Measurements from ENCODE around the gene MRGPRD. TPM values are rescaled to one million over a fixed set of nuclear protein-coding genes. Genes with fewer than 3 reads are reported as not detected.
"Not testable (repeated sequence)": the region's sequence is repeated elsewhere in the genome, so short reads cannot be mapped to it uniquely, and the experiment has no call there.

MRGPRD gene
- polyA plus RNA-seq, 12 donors, result 0.12 to 0.48 (median 0.25) TPM; not detected in 6

DNA sequence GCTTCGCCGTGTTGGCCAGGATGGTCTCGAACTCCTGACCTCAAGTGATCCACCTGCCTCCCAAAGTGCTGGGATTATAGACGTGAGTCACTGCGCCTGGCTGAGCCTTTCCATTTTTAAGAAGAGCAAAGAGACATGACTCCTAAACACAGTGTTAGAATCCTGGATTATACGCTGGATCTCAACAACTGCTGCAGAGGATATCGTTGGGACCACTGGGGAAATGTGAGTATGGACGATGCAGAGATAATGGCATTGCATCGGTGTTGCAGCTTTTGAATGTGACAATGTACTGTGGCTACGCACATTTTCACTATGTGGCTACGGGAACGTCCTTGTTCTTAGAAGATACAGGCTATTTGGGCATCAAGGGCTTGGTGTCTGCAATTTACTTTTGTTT lies 26.0 kb upstream of the MRGPRD start:
- no peak for DNase-seq

DNA sequence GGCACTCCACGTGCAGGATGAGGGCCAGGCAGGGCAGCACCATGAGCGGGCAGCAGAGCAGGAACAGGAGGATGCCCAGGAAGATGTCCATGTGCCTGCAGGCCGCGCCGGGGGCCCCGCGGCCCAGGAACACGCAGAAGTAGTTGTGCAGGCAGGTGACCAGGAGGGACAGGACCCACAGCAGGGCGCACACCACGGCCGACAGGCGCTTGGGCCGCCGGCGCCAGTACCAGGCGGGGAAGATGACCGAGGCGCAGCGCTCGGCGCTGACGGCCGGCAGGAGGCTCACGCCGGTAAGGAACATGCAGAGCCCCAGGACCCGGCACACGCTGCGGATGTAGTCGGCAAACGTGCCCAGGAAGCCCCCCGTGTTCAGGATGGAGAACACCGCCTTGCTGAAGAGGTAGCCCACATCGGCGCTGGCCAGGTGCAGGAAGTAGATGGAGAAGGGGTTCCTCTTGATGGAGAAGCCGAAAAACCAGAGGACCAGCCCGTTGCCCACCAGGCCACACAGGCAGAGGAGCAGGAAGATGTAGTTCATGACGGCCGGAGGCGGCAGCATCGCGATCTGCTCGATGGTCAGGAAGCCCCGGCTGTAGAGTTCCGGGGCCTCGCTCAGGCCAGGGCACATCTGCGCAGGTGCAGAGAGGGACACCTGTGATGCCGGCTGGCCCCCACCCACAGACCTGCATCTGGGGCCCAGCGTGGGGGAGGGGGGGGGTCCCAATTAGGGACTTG lies 25.0 kb upstream of the MRGPRD start:
- no peak for DNase-seq

DNA sequence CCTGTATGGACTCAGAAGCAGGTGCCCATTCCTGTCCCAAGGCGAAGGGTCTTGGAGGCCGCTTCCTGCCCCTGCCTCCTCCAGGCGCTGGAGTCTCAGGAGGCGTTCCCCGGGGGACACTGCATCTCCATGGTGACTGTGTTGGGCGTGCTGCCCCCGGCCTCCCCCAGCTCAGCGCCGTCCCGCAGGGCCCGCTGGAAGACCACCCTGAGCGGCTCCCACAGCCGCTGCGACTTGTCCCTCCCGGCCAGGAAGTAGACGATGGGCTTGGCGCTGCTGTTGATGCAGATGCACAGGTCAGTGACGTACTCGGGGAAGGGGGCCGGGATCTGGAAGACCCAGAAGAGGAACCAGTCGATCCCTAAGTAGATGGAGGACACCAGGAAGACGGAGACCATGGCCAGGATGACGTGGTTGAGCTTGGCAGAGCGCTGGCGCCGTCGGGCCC lies 24.4 kb upstream of the MRGPRD start:
- no peak for DNase-seq

DNA sequence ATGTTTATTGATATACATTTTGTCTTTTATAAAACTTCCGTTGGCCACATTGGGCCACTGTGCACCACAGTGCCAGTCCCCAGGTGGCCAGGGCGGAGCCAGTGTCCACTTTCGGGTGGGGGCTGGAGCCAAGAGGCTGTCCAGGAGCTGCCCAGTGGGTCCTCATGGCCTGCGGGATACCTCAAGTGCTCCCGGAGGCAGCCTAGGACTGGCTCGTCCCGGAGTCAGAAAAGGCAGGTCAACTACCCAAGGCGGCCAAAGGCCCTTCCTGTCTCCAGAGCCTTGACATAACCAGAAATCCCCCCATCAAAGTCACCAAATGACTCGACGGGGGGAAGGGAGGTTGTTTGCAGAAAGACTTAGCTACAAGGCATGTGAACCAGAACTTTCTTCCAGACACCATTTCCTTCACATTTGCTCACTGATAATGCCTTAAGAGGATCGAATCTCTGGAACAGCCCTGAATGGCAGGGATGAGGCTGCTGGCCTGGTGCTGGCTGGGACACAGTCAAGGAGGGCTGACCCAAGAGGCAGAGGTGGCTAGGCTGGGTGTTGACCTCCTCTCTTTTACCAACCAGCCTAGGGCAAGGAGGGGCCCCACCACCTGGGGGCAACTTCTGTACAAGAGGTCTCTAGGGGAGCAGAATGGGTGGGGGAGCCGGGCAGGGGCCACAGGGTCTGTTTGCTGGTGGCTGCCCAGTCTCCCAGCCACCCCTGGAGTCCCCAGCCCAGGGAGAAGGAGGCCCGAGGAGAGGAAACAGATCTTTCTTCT lies 23.8 kb upstream of the MRGPRD start:
- DNase-seq, result no peak

DNA sequence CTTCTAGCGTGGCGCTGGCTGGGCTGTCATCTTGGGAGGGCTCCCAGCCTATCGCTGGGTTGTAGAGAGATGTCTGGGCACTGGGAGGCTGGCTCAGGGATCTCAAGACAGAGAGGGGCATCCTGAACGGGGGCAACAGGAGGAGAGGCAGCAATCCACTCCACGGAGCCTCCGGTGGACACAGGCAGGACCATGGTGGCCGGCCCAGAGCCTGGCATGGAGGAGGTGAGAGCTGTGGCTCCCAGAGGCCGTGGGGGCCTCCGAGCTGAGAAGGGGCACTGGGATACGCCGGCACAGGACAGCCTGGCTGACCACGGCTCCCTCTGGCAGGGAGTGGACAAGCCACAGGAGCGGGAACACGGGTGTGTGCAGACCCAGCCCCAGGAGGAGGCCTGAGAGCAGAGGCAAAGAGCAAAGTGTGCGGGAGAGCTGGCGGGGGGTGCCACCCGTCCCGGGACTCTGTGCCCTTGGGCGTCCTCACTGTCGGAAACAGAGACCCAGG lies 23.1 kb upstream of the MRGPRD start:
- DNase-seq, result no peak

DNA sequence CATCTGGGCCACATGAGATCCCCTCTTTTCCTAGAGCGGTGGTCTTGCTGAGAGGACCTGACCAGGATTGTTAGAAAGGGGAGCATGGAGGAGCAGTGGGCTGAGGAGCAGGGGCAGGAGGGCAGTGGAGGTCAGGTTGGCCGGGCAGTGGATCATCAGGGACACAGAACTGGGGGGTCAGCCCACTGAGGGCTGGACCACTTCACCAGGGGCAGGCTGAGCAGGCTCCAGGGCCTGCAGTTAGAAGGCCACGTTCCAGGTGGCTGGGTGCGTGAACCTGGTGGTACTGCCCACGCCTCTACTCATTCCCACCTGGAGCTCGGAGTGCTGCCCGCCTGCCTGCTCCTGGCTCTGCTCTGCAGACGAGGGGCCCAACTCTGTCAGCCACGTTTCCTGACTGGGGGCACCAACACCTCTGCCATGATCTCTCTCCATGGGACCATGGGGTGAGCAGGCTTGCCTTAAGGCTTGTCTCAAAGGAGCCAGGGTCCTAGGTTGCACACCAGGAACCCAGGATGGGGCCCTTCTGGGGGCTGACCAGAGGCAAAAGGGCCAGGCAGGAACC lies 22.6 kb upstream of the MRGPRD start:
- DNase-seq, result no peak

DNA sequence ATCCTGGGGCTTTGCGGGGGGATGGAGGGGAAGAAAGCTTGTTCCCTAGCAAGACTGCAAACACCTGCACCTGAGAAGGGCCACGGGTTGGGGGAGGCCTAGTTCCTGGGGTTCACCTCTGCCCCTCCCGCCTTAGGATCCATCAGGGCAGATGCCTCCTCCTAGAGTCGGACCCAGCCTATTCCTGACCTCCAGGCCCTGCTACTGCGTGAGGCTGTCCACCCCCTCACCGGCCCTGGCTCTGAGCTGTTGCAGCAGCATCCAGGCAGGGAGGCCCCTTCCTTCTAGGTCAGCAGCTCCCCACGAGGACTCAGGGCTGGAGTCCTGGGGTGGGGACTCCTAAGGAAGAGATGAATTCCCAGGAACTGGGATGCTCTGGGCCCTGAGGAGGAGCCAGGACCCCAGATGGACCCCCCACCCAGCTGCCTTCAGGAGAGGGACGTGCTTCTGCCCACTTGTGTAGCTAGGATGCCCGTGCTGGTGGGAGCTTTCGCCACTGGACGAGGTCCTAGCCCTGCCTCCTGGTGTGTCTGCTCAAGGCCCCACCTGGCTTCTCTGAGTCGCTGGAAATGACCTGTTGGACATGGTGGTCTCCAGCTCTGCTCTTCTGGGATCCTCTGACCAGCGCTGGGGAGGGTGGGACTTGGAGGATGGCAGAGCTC lies 21.9 kb upstream of the MRGPRD start:
- no peak for DNase-seq

DNA sequence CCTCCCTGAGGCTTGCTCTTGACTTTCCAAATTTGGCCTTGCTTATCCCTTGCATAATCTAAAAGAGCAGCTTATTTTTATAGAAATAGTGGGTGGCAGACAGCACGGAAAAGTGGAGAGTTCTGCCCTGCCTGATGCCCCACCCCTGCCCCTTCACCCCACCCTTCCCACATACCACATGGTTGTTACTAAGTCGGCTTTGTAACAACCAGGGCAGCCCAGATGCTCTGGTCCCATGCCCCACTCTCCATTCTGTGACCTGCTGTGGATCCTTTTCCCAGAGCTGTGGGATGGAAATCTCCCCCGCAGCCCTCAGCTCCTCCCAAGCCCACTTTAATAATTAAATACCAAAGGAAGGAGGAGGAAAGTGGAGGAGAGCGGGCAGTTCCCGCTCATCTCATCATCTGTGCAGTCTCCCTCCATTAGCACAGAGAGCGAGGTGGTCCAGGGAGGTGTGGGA lies 21.4 kb upstream of the MRGPRD start:
- no peak for DNase-seq

DNA sequence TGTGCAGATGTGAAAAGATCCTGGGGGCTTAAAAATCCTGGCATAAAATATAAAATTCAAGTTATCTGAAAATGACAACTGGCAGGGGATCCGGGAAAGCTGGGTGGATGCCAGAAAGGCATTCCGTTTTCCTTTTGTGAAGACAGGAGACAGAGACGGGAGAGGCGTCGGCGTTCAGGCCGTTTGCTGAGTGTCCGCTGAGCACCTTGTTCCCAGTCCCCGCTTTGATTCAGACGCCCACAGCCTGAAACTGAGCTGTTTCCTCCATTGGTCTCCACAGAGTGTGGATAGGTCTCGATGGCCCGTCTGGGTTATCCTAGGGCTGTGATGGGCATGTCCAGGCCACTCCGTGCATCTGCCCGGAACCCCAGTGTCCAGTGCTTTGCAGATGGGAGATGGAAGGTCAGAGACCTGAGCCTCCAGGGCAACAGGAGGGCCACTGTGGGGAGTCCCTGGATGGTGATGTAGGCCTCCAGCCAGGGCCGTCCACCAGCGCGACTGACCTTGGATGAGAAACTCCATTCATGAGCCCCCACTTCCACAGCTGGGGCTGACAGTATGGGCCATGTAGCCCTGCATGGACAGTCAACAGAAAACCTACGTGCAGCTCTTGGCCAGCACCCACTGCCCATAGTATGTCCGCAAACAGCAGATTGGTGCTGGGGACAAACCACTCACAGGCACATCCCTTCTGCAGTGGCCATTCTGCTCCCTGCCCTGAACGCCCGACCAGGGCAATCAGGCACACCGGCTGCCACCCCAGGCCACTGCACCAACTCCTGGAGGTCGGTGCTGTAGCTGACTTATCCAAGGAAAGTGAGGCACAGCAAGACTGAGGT lies 20.7 kb upstream of the MRGPRD start:
- DNase-seq, result no peak

DNA sequence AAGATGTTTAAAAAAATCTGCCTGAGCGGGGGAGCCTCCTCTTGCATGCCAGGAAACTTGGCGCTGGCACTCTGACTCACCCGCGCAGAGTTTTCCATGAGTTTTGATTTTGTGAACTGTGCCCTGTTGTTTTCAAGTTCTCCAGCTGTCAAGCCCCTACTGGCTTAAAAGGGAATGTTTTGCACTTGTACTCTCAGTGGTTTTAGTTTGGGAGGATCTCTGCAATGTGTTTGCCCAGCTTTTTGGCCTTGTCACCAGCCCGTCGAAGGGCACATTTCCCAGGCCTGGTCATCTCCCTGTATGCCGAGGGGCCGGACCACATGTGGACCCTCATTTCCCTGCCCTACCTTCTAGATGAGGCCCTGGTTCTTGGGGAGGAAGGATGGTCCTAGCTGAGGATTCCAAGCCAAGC lies 20.1 kb upstream of the MRGPRD start:
- peak; percentile 67 for DNase-seq

DNA sequence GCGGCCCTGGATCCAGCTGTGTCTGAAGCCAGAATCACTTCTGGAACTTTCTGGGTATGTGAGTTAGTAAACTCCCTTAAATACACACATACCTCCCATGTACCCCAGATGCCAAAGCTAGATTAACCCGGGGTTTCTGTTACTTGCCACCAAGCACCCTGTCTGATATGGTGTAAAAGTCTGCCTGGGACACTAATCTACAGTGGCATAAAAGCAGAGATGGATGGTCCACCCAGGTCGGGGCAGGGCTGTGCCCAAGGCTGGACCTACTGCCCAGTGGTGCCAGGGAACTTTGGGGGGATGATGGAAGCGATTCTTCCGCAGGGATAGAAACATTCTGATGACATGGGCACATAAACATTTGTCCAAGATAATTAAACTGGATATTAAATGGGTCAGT lies 19.6 kb upstream of the MRGPRD start:
- DNase-seq, result no peak

DNA sequence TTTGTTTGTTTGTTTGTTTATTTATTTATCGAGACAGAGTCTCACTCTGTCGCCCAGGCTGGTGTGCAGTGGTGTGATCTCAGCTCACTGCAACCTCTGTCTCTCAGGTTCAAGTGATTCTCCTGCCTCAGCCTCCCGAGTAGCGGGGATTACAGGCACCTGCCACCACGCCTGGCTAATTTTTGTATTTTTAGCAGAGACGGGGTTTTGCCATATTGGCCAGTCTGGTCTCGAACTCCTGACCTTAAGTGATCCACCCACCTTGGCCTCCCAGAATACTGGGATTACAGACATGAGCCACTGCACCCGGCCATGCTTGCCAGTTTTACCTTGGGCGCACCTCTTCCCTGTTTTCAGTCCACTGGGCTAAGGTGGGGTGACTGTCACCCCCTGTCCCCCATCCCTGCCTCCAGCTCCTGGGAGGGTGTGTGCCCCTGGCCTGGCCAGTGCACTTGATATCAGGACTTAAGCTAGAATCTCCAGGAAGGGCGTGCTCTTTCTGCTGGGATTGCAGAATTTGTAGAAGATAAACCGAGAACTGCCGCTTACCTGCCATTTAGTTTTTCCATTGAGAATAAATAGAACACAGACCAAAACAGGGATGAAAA lies 19.1 kb upstream of the MRGPRD start:
- not testable (repeated sequence) for DNase-seq

DNA sequence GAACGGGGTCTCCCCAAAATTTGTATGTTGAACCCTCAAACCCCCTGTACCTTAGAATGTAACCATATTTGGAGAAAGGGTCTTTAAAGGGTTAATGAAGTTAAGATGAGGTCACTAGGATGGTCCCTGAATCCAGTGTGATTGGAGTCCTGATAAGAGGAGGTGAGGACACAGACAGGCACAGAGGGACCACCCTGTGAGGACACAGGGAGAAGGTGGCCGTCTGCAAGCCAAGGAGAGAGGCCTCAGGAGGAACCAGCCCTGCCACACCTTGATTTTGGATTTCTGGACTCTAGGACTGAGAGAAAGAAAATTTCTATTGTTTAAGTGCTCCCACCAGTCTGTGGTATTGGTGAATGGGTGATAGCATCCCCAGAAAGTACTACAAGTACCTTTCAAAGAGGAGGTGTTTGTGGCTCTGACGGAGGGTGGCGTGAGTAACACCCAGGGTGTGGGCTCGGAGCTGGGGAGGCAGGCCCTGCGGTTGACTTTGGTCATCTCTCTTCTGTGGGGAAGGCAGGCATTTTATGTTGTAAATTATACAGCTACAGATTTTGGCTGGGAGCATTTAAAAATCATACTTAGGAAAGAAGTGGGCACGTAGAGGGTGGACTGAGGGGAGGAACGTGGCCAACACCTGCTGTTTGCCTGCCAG lies 18.4 kb upstream of the MRGPRD start:
- no peak for DNase-seq

DNA sequence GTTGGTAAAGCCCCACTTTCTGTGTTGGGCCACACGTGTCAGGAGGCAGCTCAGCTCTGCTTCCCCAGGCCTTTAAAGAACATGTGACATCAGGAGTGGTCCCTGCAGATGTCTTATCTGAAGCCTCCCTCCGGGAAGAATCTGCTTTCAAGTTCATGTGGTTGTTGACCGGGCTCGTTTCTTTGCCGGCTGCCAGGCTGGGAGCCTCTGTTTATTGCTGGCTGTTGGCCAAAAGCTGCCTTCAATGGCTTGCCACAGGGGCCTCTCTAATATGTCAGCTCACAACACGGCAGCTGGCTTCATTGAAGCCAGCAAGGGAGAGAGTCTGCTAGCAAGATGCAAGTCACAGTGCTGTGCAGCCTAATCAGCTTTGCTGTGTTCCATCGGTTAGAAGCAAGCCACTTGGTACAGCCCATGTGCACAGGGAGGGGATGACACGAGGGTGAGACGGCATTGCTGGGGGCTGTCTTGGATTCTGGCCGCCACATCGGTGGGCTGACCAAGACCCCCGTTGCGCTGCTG lies 17.7 kb upstream of the MRGPRD start:
- DNase-seq, result no peak

DNA sequence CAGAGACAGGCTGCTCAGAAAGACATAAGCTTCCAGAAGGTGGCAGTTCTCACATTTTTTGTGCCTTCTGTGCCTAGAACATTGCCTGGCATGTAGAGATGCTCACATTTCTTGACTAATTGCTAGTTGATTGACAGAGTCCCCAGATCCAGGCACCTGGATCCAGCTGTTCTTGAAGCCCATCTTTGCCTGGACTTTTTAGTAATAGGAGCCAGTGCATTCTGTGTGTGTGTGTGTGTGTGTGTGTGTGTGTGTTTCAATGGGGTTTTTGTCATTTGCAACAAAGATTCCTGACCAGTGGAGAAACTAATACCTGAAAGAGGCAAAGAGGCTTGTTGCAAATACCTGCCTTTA lies 17.2 kb upstream of the MRGPRD start:
- DNase-seq, result no peak

DNA sequence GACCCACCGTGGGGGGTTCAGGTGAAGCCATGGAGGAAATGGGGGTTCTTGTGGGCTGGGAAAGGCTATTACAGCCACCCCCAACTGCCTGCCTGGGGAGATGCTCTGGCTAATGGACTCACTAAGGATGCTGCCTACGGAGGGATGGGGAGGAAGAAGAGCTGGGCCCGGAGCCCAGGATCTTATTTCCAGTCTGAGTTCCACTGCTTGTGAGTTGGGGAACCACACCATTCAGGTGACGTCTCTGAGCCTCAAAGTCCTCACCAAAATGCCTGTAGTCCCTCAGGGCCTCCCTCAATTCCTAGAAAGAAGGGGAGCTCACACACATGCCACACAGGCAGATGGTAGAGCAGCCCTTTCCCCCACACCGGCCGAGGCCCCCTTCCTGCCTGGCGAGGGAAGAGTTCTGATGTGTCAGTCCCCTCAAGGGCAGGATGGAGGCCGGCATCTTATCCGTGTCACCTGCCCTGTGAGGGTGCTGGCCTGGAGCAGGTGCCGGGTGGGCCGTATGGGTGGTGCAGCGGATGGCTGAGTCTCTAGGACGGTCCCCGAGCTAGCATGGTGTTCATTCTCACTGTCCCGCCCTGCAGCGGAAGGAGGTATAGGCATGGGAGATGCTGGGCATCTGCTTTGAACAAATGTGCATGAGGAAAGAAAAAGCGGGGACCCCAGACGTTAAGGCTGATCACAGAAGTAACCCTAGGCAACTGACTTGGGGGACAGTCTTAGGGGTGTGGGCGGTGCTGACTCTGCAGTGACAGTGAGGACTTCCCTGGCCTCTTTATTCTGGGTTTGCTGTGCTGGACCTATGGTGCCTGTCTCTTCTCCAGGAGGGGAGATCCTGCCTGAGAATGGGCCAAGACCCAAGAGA lies 16.6 kb upstream of the MRGPRD start:
- DNase-seq, result no peak

DNA sequence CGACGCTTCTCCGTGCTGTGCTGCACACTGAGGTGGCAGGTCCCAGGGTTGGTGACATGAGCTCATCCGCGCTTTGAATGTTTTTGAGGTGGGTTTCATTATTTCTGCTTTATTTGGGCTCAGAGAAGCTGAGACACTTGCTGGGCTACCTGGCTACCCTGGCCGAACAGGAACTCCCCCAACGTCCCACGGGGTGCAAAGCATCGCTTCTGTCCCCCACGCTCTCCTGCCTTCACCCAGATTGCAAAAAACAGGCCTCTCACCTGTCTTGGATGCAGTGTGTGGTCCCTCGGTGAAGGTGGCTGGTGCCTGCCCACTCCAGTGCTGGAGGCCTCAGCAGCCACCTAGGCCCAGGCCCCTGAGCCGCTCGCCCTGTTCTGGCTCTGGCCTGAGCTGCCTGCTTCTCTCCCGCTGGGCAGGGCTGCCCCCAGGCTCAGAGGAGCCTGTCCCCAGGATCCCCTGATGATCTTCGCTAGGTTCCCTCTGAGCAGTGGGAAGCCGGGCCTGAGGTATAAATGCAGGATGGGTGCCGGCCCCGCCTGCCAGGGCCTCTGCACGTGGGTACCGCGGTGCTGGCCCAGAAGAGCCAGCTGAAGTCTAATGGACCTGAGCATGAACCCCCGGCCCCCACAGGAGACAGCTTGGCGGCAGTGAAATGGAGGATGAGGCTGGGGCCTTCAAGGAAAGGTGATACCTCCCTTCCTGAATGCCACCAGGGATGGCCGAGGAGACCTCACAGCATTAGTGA lies 15.8 kb upstream of the MRGPRD start:
- no peak for DNase-seq

DNA sequence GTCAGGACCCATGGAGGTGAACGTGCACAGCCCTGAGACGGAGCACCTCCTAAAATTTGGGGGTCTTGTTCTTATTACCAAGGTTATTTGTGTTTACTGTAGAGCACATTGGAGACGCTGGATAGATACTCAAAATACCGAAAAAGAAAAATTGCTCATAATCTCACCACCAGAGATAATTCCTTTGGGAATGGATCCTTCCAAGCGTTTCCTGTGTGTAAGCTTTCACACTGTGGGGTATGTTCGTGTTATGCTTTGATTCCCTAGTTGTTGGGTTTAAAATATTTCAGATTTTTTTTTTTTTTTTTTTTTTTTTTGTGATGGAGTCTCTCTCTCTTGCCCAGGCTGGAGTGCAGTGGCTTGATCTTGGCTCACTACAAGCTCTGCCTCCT lies 14.1 kb upstream of the MRGPRD start:
- no peak for DNase-seq

Measured in muscle of arm (tissue), 12 donors.